Epithelial cell of prostate (primary cell): ENCODE results near the gene GIMAP1.

Experiments
- DNase-seq: peaks from one replicate; pipeline ENCODE4 v3.0.0-alpha.2; 2011; ENCODE audit warnings: low read depth, low spot score
- H3K27ac ChIP-seq: fragments of 450-650 bp; 2 replicates; pipeline ENCODE4 v1.5.1; 2017; ENCODE audit warnings: mild to moderate bottlenecking

Gene GIMAP1

GRCh38 chr7:150744041-150744656, 27.7 kb downstream of the GIMAP1 start:
- no peak overlapping the region for H3K27ac ChIP-seq

GRCh38 chr7:150745086-150745485, 28.7 kb downstream of the GIMAP1 start:
- no peak overlapping the region for H3K27ac ChIP-seq
- no peak for DNase-seq

More at GRCh38 chr7:150744041-150744656, 27.7 kb downstream of the GIMAP1 start:
- DNase-seq = no peak

GRCh38 chr7:150745876-150746275, 29.5 kb downstream of the GIMAP1 start:
- DNase-seq = no peak
- H3K27ac ChIP-seq = no peak overlapping the region

GRCh38 chr7:150746921-150747320, 30.5 kb downstream of the GIMAP1 start:
- no peak for DNase-seq
- no peak overlapping the region for H3K27ac ChIP-seq

- no peak overlapping the region for H3K27ac ChIP-seq
- no peak for DNase-seq
Measured at GRCh38 chr7:150748376-150748775, 32.0 kb downstream of the GIMAP1 start.

- no peak for DNase-seq
- no peak overlapping the region for H3K27ac ChIP-seq
Measured at GRCh38 chr7:150751702-150752101, 35.3 kb downstream of the GIMAP1 start.

- no peak overlapping the region for H3K27ac ChIP-seq
- DNase-seq = no peak
Measured at GRCh38 chr7:150753239-150753638, 36.8 kb downstream of the GIMAP1 start.

- H3K27ac ChIP-seq = no peak overlapping the region
- DNase-seq = no peak
Measured at GRCh38 chr7:150753826-150754603, 37.6 kb downstream of the GIMAP1 start.

GRCh38 chr7:150754951-150755350, 38.5 kb downstream of the GIMAP1 start:
- no peak for DNase-seq
- H3K27ac ChIP-seq = no peak overlapping the region

- no peak for DNase-seq
- H3K27ac ChIP-seq = no peak overlapping the region
Measured at GRCh38 chr7:150755473-150756099, 39.2 kb downstream of the GIMAP1 start.

GRCh38 chr7:150756166-150756565, 39.8 kb downstream of the GIMAP1 start:
- no peak overlapping the region for H3K27ac ChIP-seq
- no peak for DNase-seq

GRCh38 chr7:150756858-150757257, 40.4 kb downstream of the GIMAP1 start:
- DNase-seq = no peak
- no peak overlapping the region for H3K27ac ChIP-seq

GRCh38 chr7:150759479-150759878, 43.1 kb downstream of the GIMAP1 start:
- no peak overlapping the region for H3K27ac ChIP-seq
- DNase-seq = no peak

- no peak for DNase-seq
- H3K27ac ChIP-seq = no peak overlapping the region
Measured at GRCh38 chr7:150766334-150766709, 49.9 kb downstream of the GIMAP1 start.

- H3K27ac ChIP-seq = no peak overlapping the region
- DNase-seq = no peak
Measured at GRCh38 chr7:150769768-150770167, 53.4 kb downstream of the GIMAP1 start.
